CD4-positive, alpha-beta T cell (primary cell): Measurements from ENCODE around the gene PDLIM1. TPM values are rescaled to one million over a fixed set of nuclear protein-coding genes. Genes with fewer than 3 reads are reported as not detected.

Experiments
- ATAC-seq: fragments of 200-7000 bp; cut with Tn5 transposase; one replicate; pipeline ENCODE4 v1.10.0; 2022; ENCODE audit warnings: mild to moderate bottlenecking; ENCODE audit not compliant: poor library complexity
- CTCF ChIA-PET: fragments of 350-600 bp; sonication (Branson Sonifier 250); formaldehyde crosslinking; loops from one replicate; lab custom pipeline; 2021; ENCODE audit warnings: antibody characterized with exemption, inconsistent platforms; lab: Charles Lee
- POLR2A ChIA-PET: fragments of 350-600 bp; sonication (Branson Sonifier 250); formaldehyde crosslinking; loops from one replicate; lab custom pipeline; 2021; ENCODE audit warnings: antibody characterized with exemption, inconsistent platforms; lab: Charles Lee
- DNase-seq, 14 experiments: peaks; one replicate each; pipeline ENCODE4 v3.0.0-alpha.2; 2013 to 2020; ENCODE audit warnings: mixed read lengths in 2 of 14
- H3K27ac ChIP-seq, 2 donors: one replicate each; pipeline versions ENCODE4 v1.5.1 to v1.7.0; 2013; ENCODE audit warnings: low read length in 2 of 2, low read depth in 1 of 2, mild to moderate bottlenecking in 1 of 2
- H3K27me3 ChIP-seq, 2 experiments: 1 replicate in 1 of 2; 2 replicates in 1 of 2; pipeline versions ENCODE4 v1.6.1 to v1.7.0; 2013; ENCODE audit warnings: low read length in 2 of 2, control low read depth in 1 of 2, mild to moderate bottlenecking in 1 of 2, moderate library complexity in 1 of 2; ENCODE audit not compliant: insufficient read depth in 2 of 2, control insufficient read depth in 1 of 2
- H3K36me3 ChIP-seq: one replicate; pipeline ENCODE4 v1.6.1; 2013; ENCODE audit warnings: low read length, control low read depth; ENCODE audit not compliant: insufficient read depth
- H3K4me1 ChIP-seq: one replicate; pipeline ENCODE4 v1.6.1; 2013; ENCODE audit warnings: low read length, control low read depth; ENCODE audit not compliant: insufficient read depth
- H3K4me3 ChIP-seq: one replicate; pipeline ENCODE4 v1.5.1; 2013; ENCODE audit warnings: mild to moderate bottlenecking, low read length, moderate library complexity
- H3K9me3 ChIP-seq, 2 experiments: 1 replicate in 1 of 2; 2 replicates in 1 of 2; pipeline versions ENCODE4 v1.6.1 to v1.7.0; 2013; ENCODE audit warnings: low read length in 2 of 2, mild to moderate bottlenecking in 2 of 2, control low read depth in 1 of 2, moderate library complexity in 1 of 2; ENCODE audit not compliant: control insufficient read depth in 1 of 2, insufficient read depth in 1 of 2
- H3K27ac Mint-ChIP-seq: one replicate; pipeline ENCODE4 v1.8.0; 2020; ENCODE audit warnings: mixed read lengths
- H3K27me3 Mint-ChIP-seq: one replicate; pipeline ENCODE4 v1.8.0; 2021; ENCODE audit warnings: mixed read lengths
- H3K36me3 Mint-ChIP-seq: one replicate; pipeline ENCODE4 v1.8.0; 2021; ENCODE audit warnings: low read depth, mixed read lengths
- H3K4me1 Mint-ChIP-seq: one replicate; pipeline ENCODE4 v1.8.0; 2021; ENCODE audit warnings: low read depth, mixed read lengths
- H3K4me3 Mint-ChIP-seq: one replicate; pipeline ENCODE4 v1.8.0; 2020; ENCODE audit warnings: mild to moderate bottlenecking, mixed read lengths
- H3K9me3 Mint-ChIP-seq: one replicate; pipeline ENCODE4 v1.8.0; 2020; ENCODE audit warnings: mixed read lengths
- CTCF ChIP-seq: fragments of 200-600 bp; IDR thresholded peaks from one replicate; pipeline ENCODE4 v1.8.0; 2022; ENCODE audit warnings: antibody characterized with exemption, mild to moderate bottlenecking
- intact Hi-C, 2 experiments: fragments of 100-400 bp; cut with DNase I in 1 of 2; cut with micrococcal nuclease in 1 of 2; formaldehyde crosslinking; loops; one replicate each; pipeline versions ENCODE4 v1.15.1 to v1.9.0; 2023 to 2025; cut with DNase I, micrococcal nuclease
- total RNA-seq, 174 experiments: library from RNA in 2 of 174; stranded (reverse) in 2 of 174; gene quantifications; one replicate each; pipeline ENCODE4 v1.2.3 and lab custom pipeline; 2021 to 2026

The PDLIM1 gene
- total RNA-seq, 2 experiments from 2014 or later, result 0.41 to 0.75 TPM

GRCh38 chr10:95334805-95335144, 44.0 kb upstream of the PDLIM1 start:
- ChIA-PET CTCF (no interaction called here), POLR2A (no interaction called here)
- no peak overlapping the region for H3K27ac ChIP-seq
- no peak overlapping the region for H3K4me3 ChIP-seq
- H3K27me3 ChIP-seq, result no peaks in the 10 kb centered on the region
- H3K9me3 ChIP-seq, result no peaks in the 10 kb centered on the region
- Mint-ChIP-seq H3K4me1 (no peaks in the 10 kb centered on the region), H3K36me3 (no peaks in the 10 kb centered on the region), H3K9me3 (no peaks in the 10 kb centered on the region), H3K27me3 (no peaks in the 10 kb centered on the region), H3K27ac (no peak overlapping the region), H3K4me3 (no peak overlapping the region)
- DNase-seq (no peak), ATAC-seq (no peak)
- no peaks in the 10 kb centered on the region for H3K36me3 ChIP-seq
- TF ChIP-seq CTCF, result no peak
- intact Hi-C loops, result no loop called here
- H3K4me1 ChIP-seq, result no peaks in the 10 kb centered on the region

GRCh38 chr10:95333997-95334804, 43.4 kb upstream of the PDLIM1 start:
- Histone ChIP-seq H3K27me3 (no peaks in the 10 kb centered on the region), H3K27ac (no peak overlapping the region), H3K4me1 (no peaks in the 10 kb centered on the region), H3K4me3 (no peak overlapping the region), H3K36me3 (no peaks in the 10 kb centered on the region), H3K9me3 (no peaks in the 10 kb centered on the region)
- DNase-seq (no peak), ATAC-seq (no peak)
- ChIA-PET CTCF (no interaction called here), POLR2A (no interaction called here)
- no peak overlapping the region for H3K4me3 Mint-ChIP-seq
- no peak overlapping the region for H3K27ac Mint-ChIP-seq
- H3K9me3 Mint-ChIP-seq, result no peaks in the 10 kb centered on the region
- TF ChIP-seq CTCF, result no peak
- H3K27me3 Mint-ChIP-seq, result no peaks in the 10 kb centered on the region
- H3K36me3 Mint-ChIP-seq, result no peaks in the 10 kb centered on the region
- H3K4me1 Mint-ChIP-seq, result no peaks in the 10 kb centered on the region
- intact Hi-C loops, result no loop called here

GRCh38 chr10:95332666-95333249, 42.0 kb upstream of the PDLIM1 start:
- DNase-seq, result no peak
- no peak overlapping the region for H3K27ac Mint-ChIP-seq
- intact Hi-C loops, result no loop called here
- Histone ChIP-seq H3K4me3 (no peak overlapping the region), H3K4me1 (no peaks in the 10 kb centered on the region), H3K9me3 (no peaks in the 10 kb centered on the region), H3K36me3 (no peaks in the 10 kb centered on the region), H3K27ac (no peak overlapping the region), H3K27me3 (no peaks in the 10 kb centered on the region)
- H3K9me3 Mint-ChIP-seq, result no peaks in the 10 kb centered on the region
- no peaks in the 10 kb centered on the region for H3K4me1 Mint-ChIP-seq
- ChIA-PET POLR2A (no interaction called here), CTCF (no interaction called here)
- no peak for TF ChIP-seq CTCF
- no peak overlapping the region for H3K4me3 Mint-ChIP-seq
- no peaks in the 10 kb centered on the region for H3K36me3 Mint-ChIP-seq
- ATAC-seq, result no peak
- no peaks in the 10 kb centered on the region for H3K27me3 Mint-ChIP-seq
